SK-N-SH (cell line): ENCODE data around the gene SNN. TPM values are rescaled to one million over a fixed set of nuclear protein-coding genes. Genes with fewer than 3 reads are reported as not detected.

Source experiments
- CTCF ChIA-PET: fragments of 300-600, 350-600 bp; formaldehyde crosslinking; extraction: SDS; loops from one replicate; lab custom pipeline; 2021; lab: Yijun Ruan, JAX
- POLR2A ChIA-PET: fragments of 350-600 bp; sonication (Branson Sonifier 250); formaldehyde crosslinking; extraction: SDS; loops from one replicate; lab custom pipeline; 2020; ENCODE audit warnings: antibody characterized with exemption, inconsistent platforms; lab: Yijun Ruan, JAX
- DNase-seq: peaks from one replicate; pipeline ENCODE4 v3.0.0; 2012
- H2AFZ ChIP-seq: fragments of 200-600 bp; sonication (generic); 2 replicates; pipeline ENCODE4 v1.8.1; 2016; ENCODE audit warnings: antibody characterized with exemption, mild to moderate bottlenecking, low read depth
- H3F3A ChIP-seq: fragments of 200-600 bp; sonication (generic); replicated peaks from 2 replicates; pipeline ENCODE3; 2016; ENCODE audit warnings: antibody characterized with exemption, mild to moderate bottlenecking; ENCODE audit not compliant: insufficient read depth
- H3K27ac ChIP-seq, 2 experiments: fragments of 200-500 bp in 1 of 2; fragments of 200-600 bp in 1 of 2; sonication (Bioruptor generic) in 1 of 2; sonication (generic), shearing (Covaris generic) in 1 of 2; 2 replicates each; pipeline versions ENCODE4 v1.5.1 to v1.6.1; 2014 to 2016; ENCODE audit warnings: low read depth in 2 of 2, inconsistent platforms in 1 of 2, low read length in 1 of 2, mild to moderate bottlenecking in 1 of 2, mixed read lengths in 1 of 2
- H3K27me3 ChIP-seq: fragments of 200-600 bp; sonication (generic), shearing (Covaris generic); 2 replicates; pipeline ENCODE4 v1.6.1; 2016; ENCODE audit warnings: mixed run types; ENCODE audit not compliant: insufficient read depth
- H3K36me3 ChIP-seq, 2 experiments: fragments of 200-500 bp in 1 of 2; fragments of 200-600 bp in 1 of 2; sonication (Bioruptor generic) in 1 of 2; sonication (generic) in 1 of 2; replicated peaks in 1 of 2; 2 replicates each; pipeline versions ENCODE3 to v1.5.1; 2014 to 2016; ENCODE audit warnings: low read length in 1 of 2, mild to moderate bottlenecking in 1 of 2; ENCODE audit not compliant: insufficient read depth in 2 of 2, control insufficient read depth in 1 of 2
- H3K4me1 ChIP-seq, 2 experiments: fragments of 200-500 bp in 1 of 2; fragments of 200-600 bp in 1 of 2; sonication (Bioruptor generic) in 1 of 2; sonication (generic), shearing (Covaris generic) in 1 of 2; 2 replicates each; pipeline versions ENCODE4 v1.5.1 to v1.6.1; 2014 to 2016; ENCODE audit warnings: low read depth in 1 of 2, low read length in 1 of 2, mixed run types in 1 of 2; ENCODE audit not compliant: insufficient read depth in 2 of 2, control insufficient read depth in 1 of 2
- H3K4me2 ChIP-seq: fragments of 200-600 bp; sonication (generic), shearing (Covaris generic); 2 replicates; pipeline ENCODE4 v1.6.1; 2017; ENCODE audit warnings: mixed run types
- H3K4me3 ChIP-seq, 2 experiments: fragments of 200-500 bp in 1 of 2; fragments of 200-600 bp in 1 of 2; sonication (Bioruptor generic) in 1 of 2; sonication (generic), shearing (Covaris generic) in 1 of 2; 2 replicates each; pipeline versions ENCODE4 v1.5.1 to v1.8.1; 2014 to 2016; ENCODE audit warnings: low read depth in 2 of 2, inconsistent platforms in 1 of 2, low read length in 1 of 2, mild to moderate bottlenecking in 1 of 2, mixed read lengths in 1 of 2, moderate library complexity in 1 of 2
- H3K79me2 ChIP-seq: fragments of 200-600 bp; sonication (generic); 2 replicates; pipeline ENCODE4 v1.8.1; 2017; ENCODE audit warnings: mild to moderate bottlenecking; ENCODE audit not compliant: insufficient read depth
- H3K9ac ChIP-seq: fragments of 200-600 bp; sonication (generic); 2 replicates; pipeline ENCODE4 v1.6.1; 2017; ENCODE audit warnings: mixed run types
- H3K9me2 ChIP-seq: fragments of 200-600 bp; sonication (generic); 2 replicates; pipeline ENCODE4 v1.6.1; 2017; ENCODE audit warnings: mixed run types
- H3K9me3 ChIP-seq: fragments of 200-600 bp; sonication (generic); 2 replicates; pipeline ENCODE4 v1.6.1; 2017; ENCODE audit warnings: mixed run types, mild to moderate bottlenecking, moderate library complexity
- H4K20me1 ChIP-seq: fragments of 200-600 bp; sonication (generic); 2 replicates; pipeline ENCODE4 v1.6.1; 2017; ENCODE audit warnings: mild to moderate bottlenecking, mixed run types; ENCODE audit not compliant: insufficient read depth
- CHD2 ChIP-seq: fragments of 150-350 bp; IDR thresholded peaks from 2 replicates; pipeline ENCODE4 v1.6.1; 2018; ENCODE audit warnings: low read length; ENCODE audit not compliant: partially characterized antibody
- ELF1 ChIP-seq: IDR thresholded peaks from 2 replicates; pipeline ENCODE4 v1.4.0; 2012
- EP300 ChIP-seq, 2 experiments: IDR thresholded peaks; 2 replicates each; pipeline versions ENCODE4 v1.4.0 to v1.6.1; 2012; ENCODE audit warnings: borderline replicate concordance in 1 of 2, low read depth in 1 of 2, low read length in 1 of 2
- EZH2phosphoT487 ChIP-seq: fragments of 200-600 bp; sonication (generic); IDR thresholded peaks from 2 replicates; pipeline ENCODE4 v1.6.1; 2017; ENCODE audit warnings: low read depth, mixed run types, mild to moderate bottlenecking, antibody characterized with exemption, moderate library complexity, borderline replicate concordance
- FOXJ3 ChIP-seq: sonication (generic); formaldehyde crosslinking; IDR thresholded peaks from 2 replicates; pipeline ENCODE4 v1.5.1; 2020; ENCODE audit warnings: mild to moderate bottlenecking, missing genetic modification reagents
- FOXM1 ChIP-seq: IDR thresholded peaks from 2 replicates; pipeline ENCODE4 v1.4.0; 2012; ENCODE audit warnings: low read depth, mild to moderate bottlenecking
- MXI1 ChIP-seq: IDR thresholded peaks from 2 replicates; pipeline ENCODE4 v1.6.1; 2012; ENCODE audit warnings: mild to moderate bottlenecking, low read depth, low read length, improper control_type of control experiment
- PBX3 ChIP-seq: IDR thresholded peaks from 2 replicates; pipeline ENCODE4; 2012
- RAD21 ChIP-seq: IDR thresholded peaks from 2 replicates; pipeline ENCODE4 v1.6.1; 2012; ENCODE audit warnings: mild to moderate bottlenecking, low read length
- RXRA ChIP-seq: IDR thresholded peaks from 2 replicates; pipeline ENCODE4 v1.4.0; 2012; ENCODE audit warnings: low read depth, mild to moderate bottlenecking, borderline replicate concordance
- SIN3A ChIP-seq: IDR thresholded peaks from 2 replicates; pipeline ENCODE4 v1.6.1; 2012; ENCODE audit warnings: low read depth, mild to moderate bottlenecking, low read length, moderate library complexity, borderline replicate concordance
- SMC3 ChIP-seq: IDR thresholded peaks from 2 replicates; pipeline ENCODE4 v1.6.1; 2012; ENCODE audit warnings: low read depth, low read length, improper control_type of control experiment
- TAF1 ChIP-seq: IDR thresholded peaks from 2 replicates; pipeline ENCODE4 v1.6.1; 2012; ENCODE audit warnings: low read depth, mild to moderate bottlenecking, low read length, moderate library complexity, borderline replicate concordance
- TCF12 ChIP-seq: IDR thresholded peaks from 2 replicates; pipeline ENCODE4 v1.4.0; 2012
- USF1 ChIP-seq: IDR thresholded peaks from 2 replicates; pipeline ENCODE4 v1.4.0; 2012; ENCODE audit warnings: low read depth, borderline replicate concordance
- YY1 ChIP-seq: IDR thresholded peaks from 2 replicates; pipeline ENCODE4 v1.4.0; 2012; ENCODE audit warnings: low read depth, mild to moderate bottlenecking
- WGBS: methylation state at CpG from one replicate; pipeline ENCODE4 v1.1.6; 2017; ENCODE audit warnings: low lambda C conversion rate; 5-methylcytosine and 5-hydroxymethylcytosine counted together
- polyA plus RNA-seq, 3 experiments: library from polyadenylated mRNA; depleted of rRNA; stranded (reverse); fragments of >200 nt; gene quantifications; 2 replicates each; pipeline ENCODE4 v1.2.3, GENCODE V29; 2012
- TF ChIP-seq, protein P1 (sequence below): IDR thresholded peaks from 2 replicates; pipeline ENCODE4 v1.4.0; 2012; ENCODE audit warnings: low read depth
- TF ChIP-seq, protein P2 (sequence below): IDR thresholded peaks from 2 replicates; pipeline ENCODE4 v1.6.1; 2012; ENCODE audit warnings: mild to moderate bottlenecking, low read depth, low read length, moderate library complexity
- TF ChIP-seq, protein P3 (sequence below): fragments of 150-350 bp; IDR thresholded peaks from 2 replicates; pipeline ENCODE4 v1.6.1; 2017; ENCODE audit warnings: antibody characterized with exemption, low read length, low read depth, borderline replicate concordance

SNN gene
- polyA plus RNA-seq, 1 of the 3 experiments (the other 2 are of a cell fraction) = 15.4 TPM

DNA sequence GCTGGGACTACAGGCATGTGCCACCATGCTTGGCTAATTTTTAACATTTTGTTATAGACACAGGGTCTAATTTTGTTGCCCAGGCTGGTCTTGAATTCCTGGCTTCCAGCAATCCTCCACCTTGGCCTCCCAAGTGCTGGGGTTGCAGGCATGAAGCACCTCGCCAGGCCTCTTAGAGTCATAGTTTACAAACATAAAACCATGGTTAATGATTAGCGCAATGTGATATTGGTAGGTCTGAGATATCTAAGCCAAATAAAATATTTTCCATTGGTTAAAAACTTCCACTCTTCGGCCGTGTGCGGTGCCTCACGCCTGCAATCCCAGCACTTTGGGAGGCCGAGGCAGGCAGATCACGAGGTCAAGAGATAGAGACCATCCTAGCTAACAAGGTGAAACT is 57.8 kb downstream of the SNN start:
- Histone ChIP-seq H3K4me1 (peaks cover 0 to 3% of the 10 kb centered on the region in 2 experiments; a peak in 1 of 4 replicates), H4K20me1 (no peaks in the 10 kb centered on the region; the same call in 1 of the 2 replicates), H3K9me3 (no peaks in the 10 kb centered on the region), H3K9ac (no peak overlapping the region), H3K27ac (no peak overlapping the region), H3K36me3 (peaks cover 41 to 60% of the 10 kb centered on the region in 2 experiments), H3K79me2 (peaks cover 56% of the 10 kb centered on the region), H3K4me2 (no peak overlapping the region), H3K27me3 (no peaks in the 10 kb centered on the region), H3K4me3 (no peak overlapping the region), H2AFZ (no peak overlapping the region), H3K9me2 (no peaks in the 10 kb centered on the region), H3F3A (no peaks in the 10 kb centered on the region)
- CTCF ChIA-PET = interaction anchor here (2.4 to 4.7 kb wide), 2 partner anchors 11 to 330 kb away, joined by 9 to 29 read pairs; no protein-coding TSS in a partner anchor
- TF ChIP-seq ELF1 (no peak), TAF1 (no peak), TCF12 (no peak), SIN3A (no peak), EP300 (IDR thresholded peaks at IDR 0.05; ENCODE audit: borderline replicate concordance in 1 of 2, low read depth in 1 of 2, low read length in 1 of 2) (no peak), FOXJ3 (CRISPR knock-in tag) (no peak)
- TF ChIP-seq, protein P1, sequence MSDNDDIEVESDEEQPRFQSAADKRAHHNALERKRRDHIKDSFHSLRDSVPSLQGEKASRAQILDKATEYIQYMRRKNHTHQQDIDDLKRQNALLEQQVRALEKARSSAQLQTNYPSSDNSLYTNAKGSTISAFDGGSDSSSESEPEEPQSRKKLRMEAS = no peak
- 93% methylated on average over 8 of the region's 8 CpGs for WGBS
- POLR2A ChIA-PET = no interaction called here
- DNase-seq = no peak

GRCh38 chr16:11727796-11728543 is 59.7 kb downstream of the SNN start:
- no peaks in the 10 kb centered on the region; the same call in 1 of the 2 replicates for H4K20me1 ChIP-seq
- no peak for DNase-seq
- CTCF ChIA-PET = no interaction called here
- H3K27ac ChIP-seq = no peak overlapping the region
- POLR2A ChIA-PET = no interaction called here
- H3K4me3 ChIP-seq = no peak overlapping the region
- 90% methylated on average over 4 of the region's 4 CpGs for WGBS
- H3K4me1 ChIP-seq = peaks cover 0 to 3% of the 10 kb centered on the region in 2 experiments; a peak in 1 of 4 replicates
- H3K9me2 ChIP-seq = no peaks in the 10 kb centered on the region
- no peak overlapping the region for H3K9ac ChIP-seq
- H3F3A ChIP-seq = no peaks in the 10 kb centered on the region
- no peaks in the 10 kb centered on the region for H3K9me3 ChIP-seq
- H3K36me3 ChIP-seq = peaks cover 50 to 52% of the 10 kb centered on the region in 2 experiments
- H3K4me2 ChIP-seq = no peak overlapping the region
- H3K27me3 ChIP-seq = no peaks in the 10 kb centered on the region
- H3K79me2 ChIP-seq = peaks cover 73% of the 10 kb centered on the region
- no peak overlapping the region for H2AFZ ChIP-seq
- TF ChIP-seq MXI1 (no peak), RAD21 (no peak), CHD2 (no peak), PBX3 (no peak), FOXM1 (no peak), YY1 (no peak), RXRA (no peak), SMC3 (no peak), TAF1 (no peak), EP300 (IDR thresholded peaks at IDR 0.05; ENCODE audit: borderline replicate concordance in 1 of 2, low read depth in 1 of 2, low read length in 1 of 2) (no peak), EZH2phosphoT487 (no peak), SIN3A (no peak), USF1 (no peak)
- TF ChIP-seq, protein P2, sequence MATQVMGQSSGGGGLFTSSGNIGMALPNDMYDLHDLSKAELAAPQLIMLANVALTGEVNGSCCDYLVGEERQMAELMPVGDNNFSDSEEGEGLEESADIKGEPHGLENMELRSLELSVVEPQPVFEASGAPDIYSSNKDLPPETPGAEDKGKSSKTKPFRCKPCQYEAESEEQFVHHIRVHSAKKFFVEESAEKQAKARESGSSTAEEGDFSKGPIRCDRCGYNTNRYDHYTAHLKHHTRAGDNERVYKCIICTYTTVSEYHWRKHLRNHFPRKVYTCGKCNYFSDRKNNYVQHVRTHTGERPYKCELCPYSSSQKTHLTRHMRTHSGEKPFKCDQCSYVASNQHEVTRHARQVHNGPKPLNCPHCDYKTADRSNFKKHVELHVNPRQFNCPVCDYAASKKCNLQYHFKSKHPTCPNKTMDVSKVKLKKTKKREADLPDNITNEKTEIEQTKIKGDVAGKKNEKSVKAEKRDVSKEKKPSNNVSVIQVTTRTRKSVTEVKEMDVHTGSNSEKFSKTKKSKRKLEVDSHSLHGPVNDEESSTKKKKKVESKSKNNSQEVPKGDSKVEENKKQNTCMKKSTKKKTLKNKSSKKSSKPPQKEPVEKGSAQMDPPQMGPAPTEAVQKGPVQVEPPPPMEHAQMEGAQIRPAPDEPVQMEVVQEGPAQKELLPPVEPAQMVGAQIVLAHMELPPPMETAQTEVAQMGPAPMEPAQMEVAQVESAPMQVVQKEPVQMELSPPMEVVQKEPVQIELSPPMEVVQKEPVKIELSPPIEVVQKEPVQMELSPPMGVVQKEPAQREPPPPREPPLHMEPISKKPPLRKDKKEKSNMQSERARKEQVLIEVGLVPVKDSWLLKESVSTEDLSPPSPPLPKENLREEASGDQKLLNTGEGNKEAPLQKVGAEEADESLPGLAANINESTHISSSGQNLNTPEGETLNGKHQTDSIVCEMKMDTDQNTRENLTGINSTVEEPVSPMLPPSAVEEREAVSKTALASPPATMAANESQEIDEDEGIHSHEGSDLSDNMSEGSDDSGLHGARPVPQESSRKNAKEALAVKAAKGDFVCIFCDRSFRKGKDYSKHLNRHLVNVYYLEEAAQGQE = no peak
- TF ChIP-seq, protein P1 = no peak
- TF ChIP-seq, protein P3, sequence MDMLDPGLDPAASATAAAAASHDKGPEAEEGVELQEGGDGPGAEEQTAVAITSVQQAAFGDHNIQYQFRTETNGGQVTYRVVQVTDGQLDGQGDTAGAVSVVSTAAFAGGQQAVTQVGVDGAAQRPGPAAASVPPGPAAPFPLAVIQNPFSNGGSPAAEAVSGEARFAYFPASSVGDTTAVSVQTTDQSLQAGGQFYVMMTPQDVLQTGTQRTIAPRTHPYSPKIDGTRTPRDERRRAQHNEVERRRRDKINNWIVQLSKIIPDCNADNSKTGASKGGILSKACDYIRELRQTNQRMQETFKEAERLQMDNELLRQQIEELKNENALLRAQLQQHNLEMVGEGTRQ = no peak
